Stomach smooth muscle (tissue), 2 donors: Measurements from ENCODE around the gene NAP1L4.

ENCODE experiments used
- H3K27ac ChIP-seq: one replicate; pipeline ENCODE4 v1.7.0; 2013; ENCODE audit warnings: mild to moderate bottlenecking, low read length, inconsistent platforms
- H3K27me3 ChIP-seq, 2 donors: one replicate each; pipeline ENCODE4 v1.7.0; 2013; ENCODE audit warnings: low read length in 2 of 2; ENCODE audit not compliant: insufficient read depth in 2 of 2, control insufficient read depth in 1 of 2
- H3K36me3 ChIP-seq, 2 donors: one replicate each; pipeline ENCODE4 v1.7.0; 2013; ENCODE audit warnings: low read length in 2 of 2; ENCODE audit not compliant: control insufficient read depth in 2 of 2, insufficient read depth in 2 of 2
- H3K4me1 ChIP-seq: one replicate; pipeline ENCODE4 v1.7.0; 2013; ENCODE audit warnings: low read length; ENCODE audit not compliant: control insufficient read depth, insufficient read depth
- H3K4me3 ChIP-seq, 2 donors: one replicate each; pipeline ENCODE4 v1.7.0; 2013; ENCODE audit warnings: low read length in 2 of 2
- H3K9ac ChIP-seq, 2 donors: one replicate each; pipeline ENCODE4 v1.7.0; 2013; ENCODE audit warnings: low read length in 2 of 2, mild to moderate bottlenecking in 1 of 2
- H3K9me3 ChIP-seq, 2 donors: one replicate each; pipeline ENCODE4 v1.7.0; 2013; ENCODE audit warnings: low read length in 2 of 2; ENCODE audit not compliant: control insufficient read depth in 2 of 2
- donor health status: healthy.
- donor health status: Pancreatic carcinoma.

Gene NAP1L4

DNA sequence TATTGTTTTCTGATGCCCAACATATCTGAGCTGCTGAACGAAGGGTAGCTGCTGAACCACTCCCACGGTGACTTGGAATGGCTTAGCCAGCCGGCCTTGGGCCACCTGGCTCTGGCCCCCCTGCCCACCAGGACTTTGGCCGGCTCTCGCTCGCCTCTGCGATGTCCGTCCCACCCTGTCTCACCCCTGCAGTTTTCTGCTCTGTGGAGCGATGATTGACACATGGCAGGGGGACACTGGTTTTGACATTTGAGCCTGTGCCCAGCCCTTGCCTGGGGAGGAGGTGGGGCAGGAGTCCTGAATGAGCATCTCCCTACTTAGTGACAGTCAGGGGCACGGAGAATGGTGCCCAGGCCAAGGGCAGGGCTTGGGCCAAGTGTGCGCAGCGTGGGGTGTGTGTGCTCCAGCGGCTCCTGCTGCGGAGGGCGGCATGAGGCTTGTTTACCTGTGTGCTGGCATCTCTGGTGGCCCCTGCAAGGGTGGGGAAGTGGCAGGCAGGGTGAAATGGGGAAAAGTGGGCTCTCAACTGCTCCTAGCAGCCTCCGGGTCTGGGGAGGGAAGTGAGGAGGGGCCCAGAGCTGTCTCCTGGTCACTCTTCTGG lies 90.8 kb downstream of the NAP1L4 start:
- H3K4me1 ChIP-seq = peaks cover 31% of the 10 kb centered on the region
- no peak overlapping the region for H3K27ac ChIP-seq
- H3K9me3 ChIP-seq = no peaks in the 10 kb centered on the region
- H3K27me3 ChIP-seq = peaks cover 0 to 2% of the 10 kb centered on the region in 2 donors
- no peaks in the 10 kb centered on the region for H3K36me3 ChIP-seq
- peak overlapping the region in 1 of 2 donors; percentile 64 for H3K9ac ChIP-seq
- H3K4me3 ChIP-seq = peak overlapping the region; percentile 51 to 79

DNA sequence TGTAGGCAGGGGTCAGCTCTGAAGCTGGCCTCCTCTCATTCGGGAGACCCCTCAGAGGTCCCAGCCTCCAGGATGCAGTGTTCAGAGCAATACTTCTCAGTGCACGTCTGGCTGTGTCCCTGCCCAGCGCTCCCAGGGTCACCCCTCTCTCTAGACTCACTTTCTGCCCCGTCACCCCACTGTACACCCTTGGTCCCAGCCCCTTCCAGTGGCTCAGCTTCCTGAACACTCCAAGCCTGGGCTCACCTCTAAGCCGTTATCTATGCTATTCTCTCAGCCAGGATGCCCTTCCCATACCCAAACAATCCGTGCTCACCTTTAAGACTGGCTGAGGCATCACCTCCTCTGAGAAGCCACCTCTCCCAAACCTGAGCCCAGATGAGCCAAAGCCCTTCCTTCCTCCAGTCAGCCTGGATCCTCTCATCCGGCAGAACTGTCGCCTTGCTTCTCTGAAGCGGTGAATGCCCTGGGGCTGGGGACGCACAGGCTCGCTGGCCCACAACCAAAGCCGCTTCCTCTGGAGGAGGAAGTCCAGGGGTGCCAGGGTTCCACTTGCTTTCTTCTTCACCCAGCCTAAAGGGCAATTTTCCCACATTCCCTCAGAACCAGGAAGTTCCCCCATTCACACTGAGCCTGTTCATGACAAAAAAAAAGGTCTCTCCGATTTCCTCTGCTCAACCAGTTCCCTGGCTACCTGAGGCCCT lies 92.9 kb downstream of the NAP1L4 start:
- Histone ChIP-seq H3K36me3 (no peaks in the 10 kb centered on the region), H3K27me3 (no peaks in the 10 kb centered on the region), H3K27ac (no peak overlapping the region), H3K9me3 (no peaks in the 10 kb centered on the region), H3K4me1 (peaks cover 31% of the 10 kb centered on the region), H3K9ac (no peak overlapping the region), H3K4me3 (no peak overlapping the region)

DNA sequence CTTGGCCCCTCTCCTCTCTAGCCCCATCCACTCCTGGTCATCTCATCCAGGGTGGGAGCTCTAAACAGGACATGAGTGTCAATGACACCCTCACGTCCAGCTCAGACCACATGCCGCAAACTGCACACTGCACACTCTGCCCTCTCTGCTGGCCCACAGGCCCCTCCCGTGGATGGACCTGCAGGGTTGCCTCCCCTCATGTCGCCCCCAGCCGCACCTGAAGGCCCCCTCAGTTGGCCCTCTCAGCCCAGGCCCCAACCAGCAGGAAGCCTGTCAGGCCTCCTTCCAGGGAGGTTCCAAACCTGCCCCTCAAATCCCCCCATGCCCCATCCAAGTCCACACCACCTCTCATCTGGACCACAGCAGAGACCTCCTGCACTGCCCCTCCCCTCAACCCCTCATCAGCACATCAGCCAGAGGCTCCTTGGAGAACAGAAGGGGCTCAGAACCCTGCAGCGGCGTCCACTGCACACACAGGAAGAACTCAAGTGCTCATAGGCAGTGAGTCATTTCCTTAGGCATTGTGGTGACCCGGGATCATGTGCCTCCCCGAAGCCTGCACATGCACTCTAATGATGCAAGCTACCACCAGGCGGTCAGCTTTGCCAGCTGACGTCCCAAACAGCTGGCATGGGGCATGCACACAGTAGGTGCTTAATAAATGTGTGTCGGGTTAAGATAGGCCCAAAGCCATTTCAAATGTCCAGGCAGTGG lies 93.6 kb downstream of the NAP1L4 start:
- Histone ChIP-seq H3K4me3 (no peak overlapping the region), H3K4me1 (peaks cover 31% of the 10 kb centered on the region), H3K27ac (no peak overlapping the region)

DNA sequence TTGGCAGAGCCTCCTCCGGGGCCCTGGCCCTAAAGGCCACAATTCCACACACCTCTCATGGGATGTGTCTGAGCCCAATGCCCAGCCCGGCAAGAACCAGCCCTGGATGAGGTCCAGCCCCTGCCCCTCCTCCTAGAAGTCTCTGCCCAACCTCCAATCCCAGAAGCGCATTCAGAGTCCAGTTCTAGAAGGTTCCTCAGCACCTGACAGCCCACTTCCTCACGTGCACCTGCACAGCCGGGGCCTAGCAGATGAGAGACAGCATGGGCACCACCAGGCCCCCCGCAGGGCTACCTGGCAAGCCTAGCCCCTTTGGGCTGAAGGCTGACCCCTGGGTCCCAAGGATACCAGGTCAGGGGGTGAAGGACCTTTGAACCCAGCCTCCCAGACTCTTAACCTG lies 95.1 kb downstream of the NAP1L4 start:
- no peak overlapping the region for H3K9ac ChIP-seq
- H3K4me1 ChIP-seq = peaks cover 29% of the 10 kb centered on the region
- no peaks in the 10 kb centered on the region for H3K9me3 ChIP-seq
- no peaks in the 10 kb centered on the region for H3K27me3 ChIP-seq
- no peaks in the 10 kb centered on the region for H3K36me3 ChIP-seq
- no peak overlapping the region for H3K4me3 ChIP-seq
- no peak overlapping the region for H3K27ac ChIP-seq

More for the DNA sequence above, 93.6 kb downstream of the NAP1L4 start:
- Histone ChIP-seq H3K9me3 (no peaks in the 10 kb centered on the region), H3K27me3 (no peaks in the 10 kb centered on the region), H3K36me3 (no peaks in the 10 kb centered on the region), H3K9ac (no peak overlapping the region)

DNA sequence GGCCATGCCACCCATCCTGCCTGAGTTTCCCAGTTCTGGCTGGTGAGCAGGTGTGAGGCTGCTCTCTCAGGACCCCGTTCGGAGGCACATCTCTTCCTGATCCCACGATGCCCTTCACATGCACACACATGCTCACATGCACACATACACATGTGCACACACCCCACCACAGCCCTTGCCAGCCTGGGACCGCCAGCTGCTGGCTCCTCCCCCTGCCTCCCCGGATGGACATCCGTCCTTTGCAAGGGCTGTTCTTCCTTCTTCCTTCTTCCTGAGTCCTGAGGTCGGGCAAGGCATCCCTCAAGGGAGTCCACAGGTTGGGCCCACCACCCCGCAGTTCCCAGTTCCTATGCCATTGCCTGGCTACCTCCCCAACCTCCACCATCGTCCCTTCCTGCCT lies 96.1 kb downstream of the NAP1L4 start:
- H3K9me3 ChIP-seq = no peaks in the 10 kb centered on the region
- no peaks in the 10 kb centered on the region for H3K27me3 ChIP-seq
- H3K4me3 ChIP-seq = no peak overlapping the region
- H3K9ac ChIP-seq = no peak overlapping the region
- no peaks in the 10 kb centered on the region for H3K36me3 ChIP-seq
- peaks cover 32% of the 10 kb centered on the region for H3K4me1 ChIP-seq
- H3K27ac ChIP-seq = no peak overlapping the region
